HG02759 (cell line): ENCODE results near the gene S100A2.
A peak's percentile ranks its signal among the peaks of the same experiment; 100 is the strongest.

Source experiments
- ATAC-seq: cut with Tn5 transposase; IDR thresholded peaks from one replicate; pipeline ENCODE4 v1.9.1; 2021; ENCODE audit warnings: mild to moderate bottlenecking, moderate library complexity; ENCODE audit not compliant: unreplicated experiment

Gene S100A2

DNA sequence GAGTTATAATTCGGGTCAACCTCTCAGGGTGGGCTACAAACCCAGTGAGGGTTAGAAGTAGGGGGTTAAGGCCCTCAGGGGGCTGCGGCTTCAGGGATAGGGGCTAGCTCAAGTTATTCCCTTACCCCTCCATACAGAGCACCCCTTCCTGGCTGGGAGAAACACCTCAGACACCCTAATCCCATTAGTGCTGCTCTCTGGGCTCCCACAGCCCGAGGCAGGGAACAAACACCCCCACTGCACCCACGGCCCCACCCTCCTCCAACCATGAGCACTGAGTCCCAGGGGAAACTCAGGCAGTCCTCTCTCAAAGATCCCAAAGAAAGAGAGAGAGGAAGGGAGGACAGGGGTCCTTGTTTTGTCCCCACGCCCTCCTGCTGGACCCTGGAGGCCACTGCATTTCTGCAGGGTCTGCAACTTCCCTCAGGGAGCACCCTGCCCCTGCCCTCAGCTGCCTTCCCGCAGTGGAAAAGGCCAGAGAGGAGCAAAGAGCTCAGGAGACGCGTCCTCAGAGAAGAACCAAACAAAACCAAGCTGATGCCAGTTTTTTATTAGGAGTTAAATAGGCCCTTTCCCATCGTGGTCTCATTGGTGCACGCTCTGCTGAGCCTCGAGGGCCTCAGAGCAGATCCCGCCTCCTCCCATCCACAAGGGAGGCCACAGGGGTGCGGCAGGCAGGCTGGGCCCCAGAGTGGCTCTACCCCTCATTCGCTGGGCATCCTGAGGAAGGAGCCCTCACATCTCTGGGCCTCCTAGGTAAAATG lies 18.7 kb downstream of the S100A2 start:
- no peak for ATAC-seq

DNA sequence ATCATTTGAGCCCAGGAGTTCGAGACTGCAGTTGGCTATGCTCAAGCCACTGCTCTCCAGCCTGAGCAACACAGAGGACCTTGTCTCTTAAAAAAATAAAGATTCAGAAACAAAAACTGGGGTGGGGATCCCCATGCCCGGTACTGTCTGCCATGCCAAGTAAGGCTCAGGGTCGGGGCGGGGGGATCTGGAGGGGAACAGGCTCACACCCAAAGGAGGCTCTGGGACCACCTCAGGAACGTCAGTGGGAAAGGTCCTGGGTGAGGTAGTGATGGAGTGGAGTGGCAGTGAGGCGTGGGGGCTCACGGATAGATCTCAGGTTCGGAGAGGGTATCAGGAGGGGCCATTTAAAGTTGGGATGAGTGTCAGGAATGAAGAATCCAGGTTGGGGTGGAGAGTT lies 19.3 kb downstream of the S100A2 start:
- no peak for ATAC-seq

DNA sequence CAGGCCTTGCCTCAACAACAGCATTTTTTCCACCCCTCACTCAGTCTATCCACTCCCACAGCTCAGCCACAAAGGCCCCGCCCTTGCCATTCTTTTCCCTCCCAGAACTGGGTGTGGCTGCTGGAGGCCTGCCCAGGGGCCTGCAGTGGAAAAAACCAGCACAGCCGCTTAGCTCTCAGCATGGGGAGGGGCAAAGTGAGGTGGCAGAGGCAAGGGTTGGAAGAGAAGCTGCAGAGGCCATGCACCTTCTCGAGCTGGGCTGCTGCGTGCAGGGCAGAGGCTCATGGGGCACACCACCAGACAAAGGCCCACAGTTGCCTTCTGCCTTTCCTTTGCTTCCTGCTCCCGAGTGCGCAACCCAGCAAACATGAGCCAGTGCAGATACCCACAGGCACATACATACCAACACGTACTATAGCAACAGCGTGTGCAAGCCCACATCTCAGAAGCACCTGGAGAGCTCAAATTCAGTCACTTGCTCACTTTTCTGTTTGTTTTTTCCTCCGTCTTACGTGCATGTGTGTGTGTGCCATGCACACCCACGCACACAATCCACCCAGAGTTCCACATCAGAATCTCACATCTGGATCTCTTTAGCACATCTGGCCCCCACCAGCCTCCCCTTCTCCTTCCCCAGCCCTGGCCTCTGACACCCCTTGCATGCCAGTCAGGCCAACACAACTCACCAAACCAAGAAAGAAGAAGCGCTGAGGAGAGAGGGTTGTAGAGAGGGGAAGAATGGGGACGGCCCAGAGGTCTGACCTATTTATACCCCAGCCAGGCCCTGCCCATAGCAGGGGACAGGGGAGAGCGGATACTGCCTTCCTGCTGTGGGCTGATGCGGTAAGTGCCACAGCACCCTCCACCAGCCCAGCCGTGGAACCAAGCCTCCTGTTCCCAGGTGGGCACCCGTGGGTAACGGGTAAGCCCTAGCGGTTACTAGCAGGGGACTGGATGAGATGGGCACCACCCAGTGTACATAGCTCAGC lies 20.3 kb downstream of the S100A2 start, which contains the start of gene S100A4:
S100A4 (minus strand) TSS at position 740 of the 989 bp plus-strand sequence. CDS start 1,012 bp downstream, outside the sequence.
- peak; percentile 75 for ATAC-seq

DNA sequence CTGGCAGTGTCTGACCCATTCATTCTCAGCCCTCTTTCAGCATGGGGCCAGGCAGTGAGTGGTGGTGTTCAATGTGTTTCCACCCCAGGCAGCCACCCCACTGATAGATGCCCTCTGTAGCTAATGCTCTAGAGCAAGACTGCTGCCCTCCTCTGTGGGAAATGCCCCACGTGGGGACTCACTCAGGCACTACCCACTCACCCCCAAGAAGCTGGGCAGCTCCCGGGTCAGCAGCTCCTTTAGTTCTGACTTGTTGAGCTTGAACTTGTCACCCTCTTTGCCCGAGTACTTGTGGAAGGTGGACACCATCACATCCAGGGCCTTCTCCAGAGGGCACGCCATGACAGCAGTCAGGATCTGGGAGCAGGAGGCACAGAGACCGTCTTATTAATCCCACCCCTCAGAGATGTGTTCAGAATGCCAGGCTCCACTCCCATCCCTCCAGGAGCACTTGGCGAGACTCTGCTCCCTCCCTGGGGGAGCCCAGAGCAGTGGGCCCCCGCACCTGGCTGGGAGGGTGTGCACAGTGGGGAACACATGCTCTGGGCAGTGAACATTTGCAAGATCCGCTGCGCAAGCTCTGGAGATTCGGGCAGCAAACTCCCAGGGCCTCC lies 21.1 kb downstream of the S100A2 start:
- no peak for ATAC-seq

GRCh38 chr1:153543736-153544135 lies 21.9 kb downstream of the S100A2 start:
- ATAC-seq = no peak

- ATAC-seq = no peak
Observed at GRCh38 chr1:153542956-153543711, 22.5 kb downstream of the S100A2 start.

GRCh38 chr1:153541641-153542590 lies 23.7 kb downstream of the S100A2 start:
- no peak for ATAC-seq

DNA sequence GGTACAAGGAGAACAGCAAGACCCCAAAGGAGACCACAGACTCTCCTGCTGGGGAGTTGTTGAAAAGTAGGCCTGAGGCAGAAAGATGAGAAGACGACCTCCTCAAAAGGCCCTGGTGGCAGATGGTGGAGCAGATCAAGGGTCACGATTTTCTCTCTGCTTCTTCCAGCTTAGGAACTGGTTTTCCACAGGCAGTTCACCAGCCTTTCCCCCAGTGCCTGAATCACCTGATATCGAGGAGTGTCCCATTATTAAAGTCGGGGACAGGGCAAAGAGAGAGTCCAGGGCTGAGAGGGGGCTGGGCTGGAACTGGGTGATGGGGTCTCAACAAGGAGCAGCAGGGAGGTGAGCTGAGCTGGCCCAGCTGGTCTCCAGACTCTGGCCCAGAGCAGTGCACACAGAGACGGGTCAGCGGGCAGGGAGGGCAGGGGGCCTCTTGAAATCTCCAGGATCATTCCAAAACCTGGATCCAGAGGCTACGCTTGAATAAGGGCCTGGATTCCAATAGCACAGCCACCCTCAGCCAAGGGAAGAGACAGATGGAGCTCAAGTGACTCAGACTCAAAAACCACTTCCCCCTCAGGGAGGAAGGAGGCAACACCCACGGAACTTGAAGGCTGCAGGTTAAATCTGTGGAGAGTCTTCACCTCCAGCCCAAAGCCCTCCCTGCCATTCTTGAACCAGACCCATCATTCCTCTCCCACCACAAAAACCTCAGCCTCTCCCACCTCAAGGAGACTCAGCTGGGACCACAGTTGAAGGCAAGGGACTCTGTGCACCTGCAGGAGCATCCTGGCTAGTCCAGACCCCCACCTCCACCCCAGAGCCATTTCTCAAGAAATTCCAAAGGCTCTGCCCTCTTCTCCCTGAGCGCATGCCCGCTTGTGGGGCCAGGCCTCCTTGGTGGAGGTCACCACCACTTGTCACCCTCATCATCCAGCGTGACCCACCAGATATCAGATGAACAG lies 25.0 kb downstream of the S100A2 start, which contains the start of gene S100A5:
S100A5 (minus strand) TSS at position 541 of the 968 bp plus-strand sequence. CDS start 743 bp downstream, outside the sequence.
- no peak for ATAC-seq

GRCh38 chr1:153539395-153540093 lies 26.1 kb downstream of the S100A2 start:
- ATAC-seq = no peak

- ATAC-seq = no peak
Observed at GRCh38 chr1:153538315-153538821, 27.3 kb downstream of the S100A2 start.

GRCh38 chr1:153537376-153537730 lies 28.3 kb downstream of the S100A2 start:
- ATAC-seq = no peak

- no peak for ATAC-seq
Observed at GRCh38 chr1:153536671-153537375, 28.8 kb downstream of the S100A2 start.

- peak; percentile 46 for ATAC-seq
Observed at GRCh38 chr1:153536012-153536670, 29.5 kb downstream of the S100A2 start.

DNA sequence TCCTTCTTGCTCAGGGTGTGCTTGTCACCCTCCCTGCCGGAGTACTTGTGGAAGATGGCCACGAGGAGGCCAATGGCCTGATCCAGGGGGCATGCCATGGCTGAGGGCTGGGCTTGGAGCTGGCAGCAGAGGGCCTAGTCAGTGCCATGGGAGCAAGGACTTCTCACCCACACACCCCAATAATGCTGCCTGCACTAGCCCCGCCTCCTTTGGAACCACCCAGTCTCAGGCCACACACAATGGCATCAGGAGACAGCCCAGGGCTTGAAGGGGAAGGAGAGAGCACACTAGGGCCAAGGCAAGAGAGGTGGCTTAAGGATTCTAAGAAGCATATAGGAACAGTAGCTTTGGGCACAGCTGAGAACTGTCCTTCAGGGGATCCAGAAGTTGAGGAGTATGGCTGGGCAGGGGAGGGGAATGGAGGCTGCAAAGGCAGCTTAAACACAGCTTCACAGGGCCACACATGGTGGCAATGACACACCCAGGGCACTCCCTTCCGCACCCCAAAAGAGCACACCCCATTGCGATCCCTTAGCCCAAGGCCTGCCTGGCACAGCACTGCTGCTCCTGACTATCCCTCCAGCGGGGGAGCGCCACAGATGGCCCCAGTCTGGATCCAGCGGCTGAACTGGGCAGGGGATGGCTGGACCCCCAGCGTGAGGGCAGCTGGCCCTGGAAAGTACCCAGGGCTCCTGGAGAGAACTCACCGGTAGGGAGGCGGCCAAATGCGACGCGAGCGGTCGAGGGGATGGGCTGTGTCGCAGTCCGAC lies 30.2 kb downstream of the S100A2 start, which contains the start of gene S100A6:
S100A6 (minus strand) TSS at position 750 of the 770 bp plus-strand sequence; CDS start at position 98, 652 bp downstream.
- peak; percentile 23 for ATAC-seq

DNA sequence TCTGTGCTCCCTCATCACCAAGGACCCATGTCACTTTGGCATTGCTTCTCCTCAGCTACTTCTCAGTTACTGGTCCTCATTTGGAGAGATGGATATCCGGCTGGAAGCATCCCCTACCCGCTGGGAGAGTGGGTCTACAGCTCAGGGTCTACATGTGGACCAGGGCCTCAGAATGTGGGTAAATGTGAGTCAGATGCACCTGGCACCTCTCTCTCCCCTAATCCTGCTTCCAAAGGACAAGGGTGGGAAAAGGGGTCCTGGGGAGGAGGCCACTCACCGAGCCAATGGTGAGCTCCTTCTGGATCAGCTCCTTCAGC lies 30.8 kb downstream of the S100A2 start:
- no peak for ATAC-seq
